CD4-positive, alpha-beta T cell treated with Interleukin-17A for 1 hour (primary cell): ENCODE measurements around the gene ADAMTS2.
"Not testable (repeated sequence)": the region's sequence is repeated elsewhere in the genome, so short reads cannot be mapped to it uniquely, and the experiment has no call there.

Experiments used
- DNase-seq: peaks from one replicate; pipeline ENCODE4 v3.0.0-alpha.2; 2020

ADAMTS2 gene

GRCh38 chr5:179118756-179119414, 226.4 kb downstream of the ADAMTS2 start:
- DNase-seq, result no peak

GRCh38 chr5:179118338-179118737, 226.9 kb downstream of the ADAMTS2 start:
- no peak for DNase-seq

- DNase-seq, result no peak
Measured at GRCh38 chr5:179115845-179116524, 229.3 kb downstream of the ADAMTS2 start.

GRCh38 chr5:179115307-179115706, 230.0 kb downstream of the ADAMTS2 start:
- no peak for DNase-seq

GRCh38 chr5:179114756-179115155, 230.5 kb downstream of the ADAMTS2 start:
- no peak for DNase-seq

- DNase-seq, result no peak
Measured at GRCh38 chr5:179113945-179114641, 231.2 kb downstream of the ADAMTS2 start.

GRCh38 chr5:179113143-179113530, 232.1 kb downstream of the ADAMTS2 start:
- no peak for DNase-seq

GRCh38 chr5:179112469-179113142, 232.7 kb downstream of the ADAMTS2 start:
- no peak for DNase-seq

- no peak for DNase-seq
Measured at GRCh38 chr5:179111267-179112207, 233.7 kb downstream of the ADAMTS2 start.

- DNase-seq, result no peak
Measured at GRCh38 chr5:179110528-179110927, 234.7 kb downstream of the ADAMTS2 start.

- not testable (repeated sequence) for DNase-seq
Measured at GRCh38 chr5:179101282-179101681, 244.0 kb downstream of the ADAMTS2 start.

- no peak for DNase-seq
Measured at GRCh38 chr5:179089502-179089901, 255.8 kb downstream of the ADAMTS2 start.

GRCh38 chr5:179080724-179081123, 264.5 kb downstream of the ADAMTS2 start:
- DNase-seq, result no peak

GRCh38 chr5:179079165-179079987, 265.9 kb downstream of the ADAMTS2 start:
- DNase-seq, result no peak

- DNase-seq, result no peak
Measured at GRCh38 chr5:179065703-179066102, 279.6 kb downstream of the ADAMTS2 start.

GRCh38 chr5:179061025-179061424, 284.2 kb downstream of the ADAMTS2 start:
- DNase-seq, result no peak
